Stimulated activated CD8-positive, alpha-beta memory T cell treated with anti-CD3 and anti-CD28 coated beads, Interleukin-15, amount 100 ng/mL, for 4 hours (primary cell): ENCODE data around the gene ARSA.
"Not testable (repeated sequence)": the region's sequence is repeated elsewhere in the genome, so short reads cannot be mapped to it uniquely, and the experiment has no call there.

Source experiments
- DNase-seq, 2 donors: peaks; one replicate each; pipeline ENCODE4 v3.0.0-alpha.2; 2020; ENCODE audit warnings: low read depth in 2 of 2

The ARSA gene

GRCh38 chr22:50621948-50622722 lies 5.8 kb downstream of the ARSA start:
- no peak for DNase-seq

GRCh38 chr22:50621356-50621880 lies 6.5 kb downstream of the ARSA start:
- peak in 1 of 2 donors; percentile 14 for DNase-seq

- peak; percentile 19 to 61 for DNase-seq
Measured at GRCh38 chr22:50620593-50621355, 7.2 kb downstream of the ARSA start.

GRCh38 chr22:50614296-50614695 lies 13.7 kb downstream of the ARSA start:
- DNase-seq, result not testable (repeated sequence)

GRCh38 chr22:50613291-50613981 lies 14.5 kb downstream of the ARSA start:
- DNase-seq, result no peak

- DNase-seq, result no peak
Measured at GRCh38 chr22:50612528-50613221, 15.3 kb downstream of the ARSA start.

- DNase-seq, result no peak
Measured at GRCh38 chr22:50612168-50612527, 15.8 kb downstream of the ARSA start.

- no peak for DNase-seq
Measured at GRCh38 chr22:50611341-50612060, 16.5 kb downstream of the ARSA start.

- no peak for DNase-seq
Measured at GRCh38 chr22:50610581-50610980, 17.4 kb downstream of the ARSA start.

- no peak for DNase-seq
Measured at GRCh38 chr22:50610041-50610451, 17.9 kb downstream of the ARSA start.

- DNase-seq, result no peak
Measured at GRCh38 chr22:50609599-50609998, 18.4 kb downstream of the ARSA start.

- DNase-seq, result no peak
Measured at GRCh38 chr22:50608996-50609395, 19.0 kb downstream of the ARSA start.

GRCh38 chr22:50608058-50608840 lies 19.7 kb downstream of the ARSA start:
- not testable (repeated sequence) for DNase-seq

GRCh38 chr22:50607659-50608020 lies 20.3 kb downstream of the ARSA start:
- no peak for DNase-seq

- no peak for DNase-seq
Measured at GRCh38 chr22:50606946-50607658, 20.9 kb downstream of the ARSA start.

GRCh38 chr22:50606165-50606945 lies 21.6 kb downstream of the ARSA start:
- DNase-seq, result no peak

- no peak for DNase-seq
Measured at GRCh38 chr22:50605613-50606074, 22.3 kb downstream of the ARSA start.

GRCh38 chr22:50605002-50605612 lies 22.8 kb downstream of the ARSA start:
- DNase-seq, result no peak
